ENCODE results near the gene ATF6.

Gene ATF6

GRCh38 chr1:161890574-161890973 is 124.5 kb downstream of the ATF6 start:
- Mint-ChIP-seq H3K27me3 (ENCODE audit: low read depth, poor library complexity) (no peaks in the 10 kb centered on the region), H3K27ac (no peak overlapping the region), H3K36me3 (ENCODE audit: low read depth) (peaks cover 47% of the 10 kb centered on the region), H3K4me1 (no peaks in the 10 kb centered on the region), H3K9me3 (no peaks in the 10 kb centered on the region), H3K4me3 (no peak overlapping the region)
- TF ChIP-seq CTCF (IDR thresholded peaks at IDR 0.05): no peak
- DNase-seq: no peak

GRCh38 chr1:161899091-161899490 is 133.0 kb downstream of the ATF6 start:
- Mint-ChIP-seq H3K4me1 (no peaks in the 10 kb centered on the region), H3K36me3 (ENCODE audit: low read depth) (no peaks in the 10 kb centered on the region), H3K27me3 (ENCODE audit: low read depth, poor library complexity) (no peaks in the 10 kb centered on the region), H3K9me3 (no peaks in the 10 kb centered on the region), H3K27ac (no peak overlapping the region), H3K4me3 (no peak overlapping the region)
- no peak for DNase-seq
- no peak for TF ChIP-seq CTCF (IDR thresholded peaks at IDR 0.05)

- H3K4me3 Mint-ChIP-seq: no peak overlapping the region
- H3K36me3 Mint-ChIP-seq (ENCODE audit: low read depth): no peaks in the 10 kb centered on the region
- no peak for DNase-seq
- H3K27ac Mint-ChIP-seq: peak overlapping the region; percentile 37
- no peaks in the 10 kb centered on the region for H3K9me3 Mint-ChIP-seq
- no peaks in the 10 kb centered on the region for H3K27me3 Mint-ChIP-seq (ENCODE audit: low read depth, poor library complexity)
- TF ChIP-seq CTCF (IDR thresholded peaks at IDR 0.05): no peak
- H3K4me1 Mint-ChIP-seq: no peaks in the 10 kb centered on the region
Observed at GRCh38 chr1:161900160-161900559, 134.0 kb downstream of the ATF6 start.

- TF ChIP-seq CTCF (IDR thresholded peaks at IDR 0.05): no peak
- Mint-ChIP-seq H3K27me3 (ENCODE audit: low read depth, poor library complexity) (no peaks in the 10 kb centered on the region), H3K27ac (no peak overlapping the region), H3K4me3 (no peak overlapping the region), H3K4me1 (no peaks in the 10 kb centered on the region), H3K9me3 (no peaks in the 10 kb centered on the region), H3K36me3 (ENCODE audit: low read depth) (no peaks in the 10 kb centered on the region)
- DNase-seq: no peak
Observed at GRCh38 chr1:161902182-161902581, 136.1 kb downstream of the ATF6 start.

GRCh38 chr1:161905269-161905884 is 139.3 kb downstream of the ATF6 start:
- H3K27me3 Mint-ChIP-seq (ENCODE audit: low read depth, poor library complexity): no peaks in the 10 kb centered on the region
- TF ChIP-seq CTCF (IDR thresholded peaks at IDR 0.05): peak; percentile 43
- no peaks in the 10 kb centered on the region for H3K9me3 Mint-ChIP-seq
- H3K4me3 Mint-ChIP-seq: no peak overlapping the region
- DNase-seq: no peak
- H3K36me3 Mint-ChIP-seq (ENCODE audit: low read depth): no peaks in the 10 kb centered on the region
- peaks cover 14% of the 10 kb centered on the region for H3K4me1 Mint-ChIP-seq
- no peak overlapping the region for H3K27ac Mint-ChIP-seq

- peaks cover 20% of the 10 kb centered on the region for H3K4me1 Mint-ChIP-seq
- DNase-seq: no peak
- H3K27me3 Mint-ChIP-seq (ENCODE audit: low read depth, poor library complexity): no peaks in the 10 kb centered on the region
- no peaks in the 10 kb centered on the region for H3K9me3 Mint-ChIP-seq
- TF ChIP-seq CTCF (IDR thresholded peaks at IDR 0.05): no peak
- H3K4me3 Mint-ChIP-seq: no peak overlapping the region
- no peak overlapping the region for H3K27ac Mint-ChIP-seq
- H3K36me3 Mint-ChIP-seq (ENCODE audit: low read depth): no peaks in the 10 kb centered on the region
Observed at GRCh38 chr1:161907265-161907664, 141.1 kb downstream of the ATF6 start.

All from nephron progenitor cell (in vitro differentiated cells).